Keratinocyte (primary cell): ENCODE measurements around the gene FBXL13. TPM values are rescaled to one million over a fixed set of nuclear protein-coding genes. Genes with fewer than 3 reads are reported as not detected.

Experiments
- DNase-seq: peaks from one replicate; pipeline ENCODE4 v3.0.0-alpha.2; 2011; ENCODE audit warnings: low read depth, missing footprints, low spot score
- FAIRE-seq: peaks from 2 replicates; lab custom pipeline; 2011; peaks lifted over from hg19 to GRCh38; lab: Jason Lieb, UNC
- H2AFZ ChIP-seq: 2 replicates; pipeline ENCODE4 v1.6.0; 2012; ENCODE audit warnings: low read length, control low read depth, inconsistent platforms; ENCODE audit not compliant: control insufficient read depth
- H3K27ac ChIP-seq: 2 replicates; pipeline ENCODE4 v1.5.1; 2011; ENCODE audit warnings: low read length; ENCODE audit not compliant: control insufficient read depth, insufficient read depth
- H3K27me3 ChIP-seq: 3 replicates; pipeline ENCODE4 v1.6.0; 2011; ENCODE audit warnings: low read length; ENCODE audit not compliant: control insufficient read depth, insufficient read depth; ENCODE audit errors: extremely low read depth
- H3K36me3 ChIP-seq, 2 experiments: 2 replicates in 1 of 2; 3 replicates in 1 of 2; pipeline ENCODE4 v1.5.1; 2011; ENCODE audit warnings: low read length in 2 of 2, mild to moderate bottlenecking in 1 of 2; ENCODE audit not compliant: control insufficient read depth in 2 of 2, insufficient read depth in 2 of 2; ENCODE audit errors: extremely low read depth in 1 of 2
- H3K4me1 ChIP-seq: 3 replicates; pipeline ENCODE4 v1.5.1; 2011; ENCODE audit warnings: low read length; ENCODE audit not compliant: control insufficient read depth, insufficient read depth; ENCODE audit errors: extremely low read depth
- H3K4me2 ChIP-seq: 3 replicates; pipeline ENCODE4 v1.6.0; 2011; ENCODE audit warnings: low read depth, low read length; ENCODE audit not compliant: control insufficient read depth, insufficient read depth; ENCODE audit errors: extremely low read depth
- H3K4me3 ChIP-seq, 3 experiments: fragments of 200-600 bp in 1 of 3; sonication (generic) in 1 of 3; 2 replicates in 2 of 3; 3 replicates in 1 of 3; pipeline ENCODE4 v1.5.1; 2011 to 2016; ENCODE audit warnings: low read length in 3 of 3, mild to moderate bottlenecking in 3 of 3, control low read depth in 2 of 3, inconsistent platforms in 1 of 3, low read depth in 1 of 3, mixed read lengths in 1 of 3, mixed run types in 1 of 3, moderate library complexity in 1 of 3; ENCODE audit not compliant: control insufficient read depth in 2 of 3, insufficient read depth in 2 of 3; ENCODE audit errors: extremely low read depth in 1 of 3
- H3K79me2 ChIP-seq: 2 replicates; pipeline ENCODE4 v1.6.0; 2012; ENCODE audit warnings: low read length; ENCODE audit not compliant: control insufficient read depth, insufficient read depth
- H3K9ac ChIP-seq: 3 replicates; pipeline ENCODE4 v1.6.0; 2011; ENCODE audit warnings: low read length; ENCODE audit not compliant: control insufficient read depth, insufficient read depth; ENCODE audit errors: extremely low read depth
- H3K9me1 ChIP-seq: 3 replicates; pipeline ENCODE4 v1.6.0; 2011; ENCODE audit warnings: low read length; ENCODE audit not compliant: control insufficient read depth, insufficient read depth; ENCODE audit errors: extremely low read depth
- H3K9me3 ChIP-seq: 2 replicates; pipeline ENCODE4 v1.5.1; 2012; ENCODE audit warnings: low read depth, low read length; ENCODE audit not compliant: control insufficient read depth
- H4K20me1 ChIP-seq: 3 replicates; pipeline ENCODE4 v1.6.0; 2011; ENCODE audit warnings: low read length; ENCODE audit not compliant: control insufficient read depth, insufficient read depth; ENCODE audit errors: extremely low read depth
- CTCF ChIP-seq, 3 experiments: IDR thresholded peaks in 1 of 3; conservative IDR thresholded peaks in 1 of 3; optimal IDR thresholded peaks in 1 of 3; 2 replicates in 2 of 3; 3 replicates in 1 of 3; pipeline versions ENCODE3 to v1.5.1; 2011; ENCODE audit warnings: low read length in 3 of 3, mild to moderate bottlenecking in 3 of 3, moderate library complexity in 2 of 3, control low read depth in 1 of 3, inconsistent platforms in 1 of 3; ENCODE audit not compliant: insufficient read depth in 2 of 3; ENCODE audit errors: extremely low read depth in 1 of 3
- EZH2 ChIP-seq: IDR thresholded peaks from one replicate; pipeline ENCODE4 v1.6.1; 2012; ENCODE audit warnings: inconsistent platforms, mild to moderate bottlenecking, low read length, moderate library complexity
- dilution Hi-C: fragments of 300-500 bp; cut with MboI; formaldehyde crosslinking; loops from one replicate; pipeline ENCODE4 v1.7.0; 2020; ENCODE audit warnings: low sequenced_read_pairs; ENCODE audit not compliant: extremely low pct_ligation_motif_present
- polyA plus RNA-seq, 5 experiments: library from polyadenylated mRNA; depleted of rRNA in 3 of 5; stranded (reverse) in 3 of 5; stranded (forward) in 1 of 5; unstranded in 1 of 5; fragments of >200 nt; gene quantifications; 1 replicate in 1 of 5; 2 replicates in 3 of 5; 3 replicates in 1 of 5; pipeline versions ENCODE4 v1.2.1 to v1.2.3, GENCODE V29; 2011 to 2012; ENCODE audit warnings: missing spikeins in 2 of 5, low read depth in 1 of 5, low replicate concordance in 1 of 5

FBXL13 gene
- polyA plus RNA-seq, 1 donor (not counting 4 experiments of a cell fraction or from before 2014, with no cell fraction given), result 0.20 TPM

DNA sequence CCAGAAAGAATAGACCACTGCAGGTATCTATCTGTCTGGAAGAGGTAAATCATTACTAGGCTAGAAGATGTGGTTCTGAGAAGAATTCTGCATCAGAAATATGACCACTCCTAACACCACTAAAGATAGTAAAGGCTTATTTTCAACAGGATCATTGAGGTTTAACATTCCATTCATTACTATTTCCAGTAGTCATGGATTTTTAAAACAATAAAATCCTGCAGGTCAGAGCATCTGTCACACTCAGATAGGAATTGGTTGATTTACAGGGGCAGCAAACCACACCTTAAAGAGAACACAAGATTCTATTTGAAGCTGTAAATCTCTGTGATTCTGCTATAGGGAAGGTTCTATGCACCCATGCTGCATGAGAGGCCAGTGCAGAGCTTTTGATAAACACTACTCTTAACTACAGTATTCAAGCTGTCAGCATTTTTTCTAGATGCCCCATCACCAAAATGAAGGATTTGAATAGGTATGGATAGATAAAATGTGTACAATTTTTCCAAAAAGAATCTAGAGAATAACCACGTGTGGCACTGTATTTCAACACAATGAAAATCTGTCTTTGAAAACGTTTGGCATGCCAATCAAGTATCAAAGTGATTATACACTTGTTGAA lies 147.2 kb downstream of the FBXL13 start:
- H3K9me3 ChIP-seq, result no peaks in the 10 kb centered on the region
- H3K4me2 ChIP-seq, result no peak overlapping the region
- H4K20me1 ChIP-seq, result no peaks in the 10 kb centered on the region
- TF ChIP-seq CTCF (optimal IDR thresholded peaks at IDR 0.05 in 1 of 3, IDR thresholded peaks at IDR 0.05 in 1 of 3, conservative IDR thresholded peaks at IDR 0.05 in 1 of 3; ENCODE audit: extremely low read depth in 1 of 3, insufficient read depth in 2 of 3, low read length in 3 of 3) (no peak), EZH2 (no peak)
- H3K9me1 ChIP-seq, result no peaks in the 10 kb centered on the region
- no peak overlapping the region for H2AFZ ChIP-seq
- H3K4me3 ChIP-seq, result no peak overlapping the region
- H3K79me2 ChIP-seq, result no peaks in the 10 kb centered on the region
- no peak overlapping the region for H3K27ac ChIP-seq
- DNase-seq (no peak), FAIRE-seq (no peak)
- dilution Hi-C loops, result no loop called here
- H3K9ac ChIP-seq, result no peak overlapping the region
- H3K36me3 ChIP-seq, result no peaks in the 10 kb centered on the region
- no peaks in the 10 kb centered on the region for H3K27me3 ChIP-seq
- H3K4me1 ChIP-seq, result peaks cover 4% of the 10 kb centered on the region

DNA sequence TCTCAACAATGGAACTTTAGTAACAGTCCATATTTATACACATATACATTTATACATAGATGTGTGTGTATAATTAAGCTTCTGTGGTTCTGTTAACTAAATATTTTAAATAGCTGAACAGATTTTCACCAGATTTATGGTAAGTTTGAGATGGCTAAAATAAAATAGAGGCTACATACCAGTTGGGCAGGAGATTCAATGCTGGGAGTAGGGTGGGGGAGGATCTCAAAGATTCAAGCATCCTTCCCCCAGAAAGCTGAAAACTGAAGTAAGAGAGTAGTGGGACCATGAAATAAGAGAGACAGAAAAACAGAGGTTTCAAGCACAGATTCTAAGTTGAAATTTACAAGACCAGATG lies 147.8 kb downstream of the FBXL13 start:
- Histone ChIP-seq H3K4me2 (no peak overlapping the region), H3K36me3 (no peaks in the 10 kb centered on the region), H3K4me3 (no peak overlapping the region), H4K20me1 (no peaks in the 10 kb centered on the region), H3K9me1 (no peaks in the 10 kb centered on the region), H3K27ac (no peak overlapping the region), H3K4me1 (peaks cover 4% of the 10 kb centered on the region), H3K27me3 (no peaks in the 10 kb centered on the region), H3K79me2 (no peaks in the 10 kb centered on the region), H3K9me3 (no peaks in the 10 kb centered on the region), H3K9ac (no peak overlapping the region), H2AFZ (no peak overlapping the region)
- FAIRE-seq, result no peak
- dilution Hi-C loops, result no loop called here
- no peak for TF ChIP-seq EZH2
- no peak for TF ChIP-seq CTCF (optimal IDR thresholded peaks at IDR 0.05 in 1 of 3, IDR thresholded peaks at IDR 0.05 in 1 of 3, conservative IDR thresholded peaks at IDR 0.05 in 1 of 3; ENCODE audit: extremely low read depth in 1 of 3, insufficient read depth in 2 of 3, low read length in 3 of 3)
- no peak for DNase-seq
